ENCODE measurements around the gene VOPP1.
"Not testable (repeated sequence)": the region's sequence is repeated elsewhere in the genome, so short reads cannot be mapped to it uniquely, and the experiment has no call there.

Gene VOPP1

DNA sequence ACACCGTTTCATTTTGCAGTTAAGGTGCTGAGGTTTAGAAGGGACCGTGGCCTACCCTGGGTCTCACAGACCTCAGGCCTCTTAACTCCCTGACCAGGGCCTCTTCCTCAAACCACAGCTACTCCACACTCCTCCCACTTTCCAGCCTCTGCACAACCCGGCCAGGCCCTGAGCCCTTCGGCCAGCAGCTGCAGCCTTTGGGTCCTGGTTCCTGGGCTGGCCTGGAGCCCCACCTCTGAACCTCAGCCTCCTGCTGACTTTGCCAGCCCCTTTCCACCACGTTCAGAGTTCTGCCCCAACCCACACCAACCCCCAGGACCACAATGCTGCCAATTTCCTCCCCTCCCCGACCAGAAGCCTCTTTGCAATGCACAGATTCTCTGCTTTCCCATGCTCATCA lies 84.1 kb downstream of the VOPP1 start:
- no peak for DNase-seq (ENCODE audit: low read depth)

GRCh38 chr7:55486991-55487390 lies 85.3 kb downstream of the VOPP1 start:
- no peak for DNase-seq (ENCODE audit: low read depth)

DNA sequence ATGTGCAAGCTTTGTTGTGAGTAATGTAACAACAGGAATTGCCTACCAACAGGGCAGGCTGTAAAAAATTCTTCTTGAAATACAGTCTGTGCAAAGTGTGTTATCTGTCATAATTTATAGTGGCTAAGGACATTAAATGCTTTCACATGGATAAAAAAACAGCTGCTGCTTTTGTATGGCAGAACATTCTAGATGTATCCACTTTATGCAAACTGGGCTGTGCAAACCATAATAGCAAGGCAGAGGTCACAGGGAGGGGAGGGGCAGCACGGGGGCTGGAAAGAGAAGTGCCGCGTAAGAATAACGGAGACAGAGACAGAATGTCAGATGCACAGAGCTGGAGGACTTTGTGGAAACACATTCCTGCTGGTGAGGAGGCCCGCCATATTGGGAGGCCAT lies 86.1 kb downstream of the VOPP1 start:
- no peak for DNase-seq (ENCODE audit: low read depth)

GRCh38 chr7:55485501-55486191 lies 86.7 kb downstream of the VOPP1 start:
- DNase-seq (ENCODE audit: low read depth), result no peak

DNA sequence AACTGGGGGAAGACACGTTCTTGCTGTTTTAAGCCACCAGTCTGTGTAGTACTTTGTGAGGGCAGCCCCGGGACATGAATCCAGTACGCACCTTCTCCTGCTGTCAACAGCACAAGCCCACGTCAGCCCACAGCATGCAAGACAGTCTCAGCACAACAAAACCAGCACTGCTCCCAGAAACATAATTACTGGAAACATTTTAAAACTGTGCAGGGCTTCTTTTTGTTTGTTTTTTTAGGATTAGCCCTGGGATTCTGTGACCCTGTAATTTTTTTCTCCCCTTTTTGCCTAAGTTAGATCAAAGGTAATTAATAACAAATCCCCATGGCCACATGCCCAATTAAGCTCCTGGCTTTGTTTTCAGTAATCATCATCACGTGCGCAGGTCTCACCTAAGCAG lies 87.5 kb downstream of the VOPP1 start:
- no peak for DNase-seq (ENCODE audit: low read depth)

DNA sequence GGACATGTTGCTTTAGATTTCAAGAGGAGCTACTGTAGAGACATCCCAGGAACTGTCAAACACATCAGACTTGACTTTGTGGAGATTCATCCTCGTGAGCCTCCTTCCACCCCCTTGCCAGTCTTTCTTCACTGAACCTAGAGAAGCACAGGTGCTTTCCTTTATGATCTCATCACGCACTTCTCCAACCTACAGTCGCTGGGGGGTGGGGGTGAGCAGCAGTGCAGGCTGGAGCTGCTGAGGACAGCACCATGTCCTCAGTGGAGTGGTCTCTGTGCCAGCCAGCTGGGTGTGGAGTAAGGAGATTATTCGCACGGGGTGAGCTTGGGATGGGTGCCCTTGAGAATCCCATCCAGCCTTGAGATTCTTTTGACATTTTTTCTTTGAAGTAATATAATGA lies 88.1 kb downstream of the VOPP1 start:
- no peak for DNase-seq (ENCODE audit: low read depth)

DNA sequence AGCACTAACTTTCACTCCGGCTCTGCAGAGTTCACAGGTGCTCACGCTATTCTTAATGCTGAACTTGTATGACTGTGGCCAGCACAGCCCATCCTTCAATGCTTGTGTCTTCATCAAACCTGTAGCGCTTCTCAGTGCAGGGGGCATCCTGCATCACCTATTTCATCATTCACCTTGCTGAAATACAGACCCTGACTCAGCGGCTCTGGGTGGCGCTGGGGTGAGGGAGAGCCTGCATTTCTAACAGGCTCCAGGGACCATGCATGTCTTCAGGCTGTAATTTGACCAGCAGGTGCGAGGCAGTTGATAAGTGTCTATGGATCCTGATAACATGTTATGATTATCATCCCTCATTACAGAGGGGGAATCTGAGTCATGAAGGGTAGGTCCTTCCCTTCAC lies 89.3 kb downstream of the VOPP1 start:
- no peak for DNase-seq (ENCODE audit: low read depth)

DNA sequence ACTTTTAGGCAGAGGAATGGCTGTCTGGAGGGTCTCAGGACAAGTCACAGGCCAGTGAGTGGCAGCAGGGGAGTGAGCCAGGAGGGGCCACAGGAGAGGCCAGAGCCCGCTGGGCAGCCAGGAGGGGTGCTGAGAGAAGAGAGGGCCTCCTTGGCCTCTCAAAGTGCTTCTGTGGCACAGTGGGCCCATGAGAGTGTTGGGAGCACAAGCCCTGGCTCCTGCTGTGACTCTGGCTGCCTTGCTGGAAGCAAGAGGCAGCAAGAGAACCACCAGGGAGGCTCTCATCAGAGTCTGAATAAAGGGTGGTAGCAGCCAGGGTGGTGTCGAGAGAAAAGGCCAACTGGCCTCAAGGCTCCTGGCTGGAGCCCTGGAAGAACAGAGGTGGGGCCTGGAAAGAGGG lies 91.1 kb downstream of the VOPP1 start:
- no peak for DNase-seq (ENCODE audit: low read depth)

- DNase-seq (ENCODE audit: low read depth), result no peak
Measured at GRCh38 chr7:55478700-55479099, 93.6 kb downstream of the VOPP1 start.

GRCh38 chr7:55477781-55478374 lies 94.4 kb downstream of the VOPP1 start:
- no peak for DNase-seq (ENCODE audit: low read depth)

DNA sequence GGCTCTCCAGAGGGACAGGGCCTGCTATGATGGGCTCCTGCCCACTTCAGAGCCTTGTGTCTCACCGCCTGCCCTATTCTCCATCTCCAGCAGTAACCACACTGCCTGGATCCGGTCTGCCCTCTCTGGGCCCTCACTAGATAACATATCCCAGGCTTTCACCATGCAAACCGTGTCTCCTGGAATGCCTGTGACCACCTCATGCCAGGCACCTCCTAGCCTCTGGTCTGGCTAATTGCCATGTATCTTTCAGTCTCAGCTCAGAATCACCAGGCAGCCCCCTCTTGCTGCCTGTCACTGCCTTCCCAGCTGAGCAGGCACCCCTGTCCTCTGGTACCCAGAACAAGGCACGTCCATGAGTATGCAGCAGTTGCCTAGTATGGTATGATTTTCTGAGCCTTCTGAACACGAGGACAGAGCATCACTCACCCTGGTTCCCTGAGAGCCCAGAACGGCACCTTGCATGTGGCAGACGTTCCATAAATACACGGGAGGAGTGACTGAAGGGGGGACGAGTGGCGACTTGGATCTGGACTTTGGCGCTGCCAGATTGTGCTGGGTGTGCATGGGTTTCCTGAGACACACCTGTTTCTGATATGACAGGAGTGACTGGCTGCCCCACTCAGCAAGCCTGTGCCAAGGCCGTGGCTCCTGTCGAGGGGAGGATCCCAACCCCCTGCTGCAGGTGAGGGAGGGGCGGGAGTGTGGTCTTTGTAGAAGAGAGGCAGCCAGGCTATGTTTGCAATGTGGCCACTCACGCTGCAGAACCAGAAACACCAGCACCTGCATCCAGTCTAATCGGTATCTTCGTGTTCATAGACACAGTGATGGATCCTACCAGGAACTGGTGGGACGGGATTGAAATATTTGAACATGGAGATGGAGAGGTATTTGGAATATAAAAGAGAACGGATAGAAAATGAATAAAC lies 95.2 kb downstream of the VOPP1 start:
- DNase-seq (ENCODE audit: low read depth), result no peak

DNA sequence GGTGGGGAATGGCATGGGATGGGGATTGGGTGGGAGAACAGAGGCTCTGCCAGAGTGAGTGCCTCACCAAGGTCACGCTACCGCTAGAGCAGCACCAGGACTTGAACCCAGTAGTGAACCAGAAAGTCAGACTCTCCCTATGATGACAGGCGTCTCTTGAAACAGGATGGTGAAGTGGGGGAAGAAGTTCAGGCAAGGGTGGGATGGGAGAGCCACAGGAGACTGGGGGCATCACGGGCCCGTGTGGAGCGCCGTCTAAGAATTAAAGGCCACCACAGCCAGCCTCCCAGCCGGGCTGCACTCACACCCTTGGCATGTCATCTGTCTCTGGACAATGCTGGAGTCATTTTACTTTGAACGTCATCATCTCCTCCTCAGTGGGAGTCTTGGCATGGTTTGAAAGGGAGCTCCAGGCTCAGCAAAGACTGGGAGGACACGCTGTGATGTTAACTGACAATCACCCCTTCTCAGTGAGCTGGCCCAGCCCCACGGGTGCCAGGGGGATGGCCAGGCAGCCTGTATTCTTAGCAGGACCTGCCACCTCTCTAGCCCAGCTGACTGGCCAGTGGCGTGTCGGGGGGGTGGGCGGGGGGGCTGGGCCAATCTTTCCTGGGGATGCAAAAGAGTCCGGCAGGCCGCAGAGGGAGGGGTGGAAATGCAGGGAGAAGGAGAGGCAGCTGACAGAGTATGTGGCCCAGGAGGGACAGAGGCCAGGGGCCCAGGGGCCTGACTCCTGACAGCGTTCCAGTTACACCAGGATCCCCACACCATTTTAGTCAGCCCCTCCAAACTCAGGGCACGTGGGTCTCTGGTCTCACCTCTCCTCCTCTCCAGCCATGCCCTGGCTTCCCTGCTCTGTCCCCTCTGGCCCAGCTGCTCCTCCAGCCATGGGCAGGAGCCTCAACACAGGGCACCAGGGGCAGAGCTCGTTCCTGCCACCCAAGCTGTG lies 96.2 kb downstream of the VOPP1 start:
- DNase-seq (ENCODE audit: low read depth), result no peak

DNA sequence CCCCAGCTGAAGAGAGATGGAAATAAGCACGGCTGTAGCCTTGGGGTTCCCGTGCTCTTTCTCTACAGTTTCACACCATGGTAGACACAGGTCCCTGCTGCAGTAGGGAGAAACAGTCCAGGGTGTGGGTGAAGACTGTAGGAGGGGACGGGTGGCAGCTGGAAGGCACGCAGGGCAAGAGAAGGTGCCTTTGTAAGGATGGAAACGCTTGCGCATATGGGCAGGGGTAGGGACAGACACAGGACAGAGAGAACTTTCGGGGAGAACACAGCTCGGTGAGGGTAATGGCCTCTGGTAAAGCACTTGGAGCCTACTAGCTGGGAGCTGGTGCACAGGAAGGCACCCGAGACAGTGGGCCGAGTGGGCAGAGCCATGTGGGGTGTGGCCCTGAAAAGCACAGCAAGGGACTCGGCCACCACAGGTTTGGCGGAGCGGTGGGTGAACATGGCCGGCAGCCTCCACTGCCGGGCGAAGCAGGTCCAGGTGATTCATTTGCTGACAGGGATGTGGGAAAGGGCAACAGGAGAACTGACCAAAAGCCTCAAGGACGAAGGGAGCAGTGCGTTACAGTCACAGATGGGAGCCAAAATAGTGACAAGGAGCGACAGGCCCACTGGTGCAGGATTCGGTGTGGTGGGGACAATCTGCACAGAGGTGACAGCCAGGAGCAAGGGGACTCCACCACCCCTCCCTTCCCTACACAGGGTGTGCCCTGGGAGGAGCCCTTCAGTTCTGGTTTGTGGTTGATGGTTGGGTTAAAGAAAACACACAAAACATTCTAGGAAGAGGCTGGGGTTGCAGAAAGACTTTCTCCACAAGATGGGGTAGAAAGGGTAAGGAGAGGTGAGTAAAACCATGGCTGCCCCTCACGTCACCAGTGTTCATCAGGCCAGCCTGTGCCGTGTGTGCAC lies 97.1 kb downstream of the VOPP1 start:
- DNase-seq (ENCODE audit: low read depth), result no peak

- DNase-seq (ENCODE audit: low read depth), result no peak
Measured at GRCh38 chr7:55473932-55474331, 98.4 kb downstream of the VOPP1 start.

GRCh38 chr7:55472928-55473725 lies 99.2 kb downstream of the VOPP1 start:
- no peak for DNase-seq (ENCODE audit: low read depth)

DNA sequence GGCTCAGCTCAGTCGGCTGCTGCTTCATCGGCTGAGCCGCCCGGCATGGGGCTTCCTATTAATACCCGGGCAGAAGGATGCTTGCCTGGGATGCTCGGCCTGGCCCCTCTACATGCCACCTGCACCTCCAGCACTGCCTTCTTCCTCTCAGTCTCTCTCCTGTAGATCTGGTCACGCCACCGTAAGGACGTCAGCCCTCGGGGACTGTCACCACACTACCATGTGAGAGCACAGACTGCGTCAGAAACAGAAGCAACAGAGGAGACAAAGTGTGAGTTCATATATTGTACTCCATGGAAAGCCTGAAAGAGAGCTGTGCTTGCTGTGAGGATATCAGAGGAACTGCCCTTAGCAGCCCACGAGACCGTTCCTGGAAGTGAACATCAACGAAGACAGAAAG lies 99.9 kb downstream of the VOPP1 start:
- not testable (repeated sequence) for DNase-seq (ENCODE audit: low read depth)

GRCh38 chr7:55471594-55471993 lies 100.7 kb downstream of the VOPP1 start:
- DNase-seq (ENCODE audit: low read depth), result not testable (repeated sequence)

DNA sequence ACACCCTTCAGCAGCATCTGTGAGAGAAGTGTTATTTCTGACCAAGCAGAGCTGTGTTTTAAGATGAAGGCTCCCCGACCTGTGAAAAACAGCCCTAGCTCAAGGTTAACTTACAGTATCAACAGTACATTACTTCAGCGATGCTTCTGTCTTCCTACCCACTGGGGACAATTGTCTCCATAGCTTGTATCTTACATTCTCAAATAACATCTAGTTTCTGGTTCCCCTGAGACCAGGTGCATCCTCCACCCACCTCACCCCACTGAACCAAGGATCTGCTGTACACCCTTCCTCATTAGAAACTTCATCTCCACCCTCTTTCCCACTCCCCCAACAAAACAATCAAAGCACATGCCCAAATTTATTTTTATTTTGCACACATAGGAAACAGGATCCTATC lies 102.0 kb downstream of the VOPP1 start:
- DNase-seq (ENCODE audit: low read depth), result no peak

DNA sequence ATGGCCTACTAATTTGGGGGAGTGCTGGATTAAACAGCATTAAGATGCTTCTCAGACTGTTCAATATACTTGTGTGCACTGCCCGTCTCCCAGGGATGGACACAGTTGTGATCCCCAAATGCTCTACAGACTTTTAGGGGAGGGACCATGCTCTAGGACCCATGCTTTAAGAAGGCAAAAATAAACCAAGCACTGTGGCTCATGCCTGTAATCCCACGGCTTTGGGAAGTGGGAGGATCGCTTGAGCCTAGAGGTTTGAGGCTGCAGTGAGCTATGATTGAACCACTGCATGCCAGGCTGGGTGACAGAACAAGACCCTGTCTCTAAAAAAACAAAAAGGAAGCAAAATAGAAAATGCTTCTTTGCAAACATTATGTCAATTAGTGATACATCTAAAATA lies 102.6 kb downstream of the VOPP1 start:
- DNase-seq (ENCODE audit: low read depth), result no peak

GRCh38 chr7:55469271-55469681 lies 103.0 kb downstream of the VOPP1 start:
- DNase-seq (ENCODE audit: low read depth), result no peak
